Stimulated activated CD4-positive, alpha-beta T cell treated with anti-CD3 and anti-CD28 coated beads, Interleukin-1b, Interleukin-23, amount 100 ng/mL, for 1 hour (primary cell): ENCODE data around the gene FAM3C.
"Not testable (repeated sequence)": the region's sequence is repeated elsewhere in the genome, so short reads cannot be mapped to it uniquely, and the experiment has no call there.

Source experiments
- DNase-seq, 2 donors: peaks; one replicate each; pipeline ENCODE4 v3.0.0-alpha.2; 2020; ENCODE audit warnings: low read depth in 2 of 2

Gene FAM3C

DNA sequence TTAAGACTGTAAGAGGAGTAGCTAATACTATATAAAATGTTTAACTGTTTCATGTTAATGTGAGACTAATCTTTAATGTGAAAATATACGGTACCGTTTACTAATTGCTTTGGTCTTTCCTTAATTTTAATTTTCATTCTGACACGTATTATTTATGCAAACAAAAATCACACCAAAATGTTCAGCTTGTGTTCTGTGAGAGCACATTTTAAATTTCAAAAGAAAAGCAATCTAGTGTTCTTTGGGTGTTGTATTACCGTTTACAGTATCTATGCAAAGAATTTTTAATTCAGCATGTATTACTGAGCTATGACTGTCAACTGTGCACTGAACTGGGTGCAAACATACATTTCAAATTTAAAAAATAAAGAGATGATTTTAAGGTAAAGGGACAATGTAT is 65.1 kb downstream of the FAM3C start:
- DNase-seq = no peak

DNA sequence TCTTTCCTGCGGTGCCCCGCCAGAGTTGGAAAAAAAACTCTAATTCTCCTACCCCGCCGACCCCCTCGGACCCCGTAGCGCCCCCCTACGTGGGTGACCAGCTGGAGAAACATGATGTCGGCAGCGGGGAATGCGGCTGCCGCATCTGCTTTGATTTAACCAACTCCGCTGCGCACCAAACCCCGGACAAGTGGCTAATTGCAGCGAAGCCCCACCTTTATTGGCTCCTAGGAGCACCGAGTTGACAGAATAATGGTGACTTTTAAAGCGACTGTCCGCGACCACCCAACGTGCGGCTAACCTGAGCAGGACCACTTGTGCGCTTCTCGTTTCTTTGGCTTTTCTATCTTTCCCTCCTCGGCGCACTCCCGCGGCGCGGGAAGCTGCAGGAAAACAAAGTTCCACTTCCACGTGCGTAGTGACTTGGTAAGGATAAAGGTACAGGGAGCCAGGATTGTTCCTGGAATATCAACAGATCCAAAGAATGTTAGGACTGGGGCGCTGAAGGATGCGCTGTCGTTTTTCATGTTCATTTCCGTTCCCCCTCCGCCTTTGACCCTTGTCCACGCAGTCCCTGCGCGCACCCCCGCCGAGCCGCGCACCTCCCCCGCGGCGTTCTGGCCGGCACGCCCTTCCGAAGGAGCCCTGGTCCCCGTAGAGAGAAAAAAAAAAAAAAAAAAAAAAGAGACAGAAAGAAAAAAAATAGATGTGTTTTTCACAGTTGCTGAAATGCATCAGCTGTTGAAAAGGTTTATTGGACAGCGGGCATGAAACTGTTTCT is 65.9 kb downstream of the FAM3C start:
- no peak for DNase-seq

DNA sequence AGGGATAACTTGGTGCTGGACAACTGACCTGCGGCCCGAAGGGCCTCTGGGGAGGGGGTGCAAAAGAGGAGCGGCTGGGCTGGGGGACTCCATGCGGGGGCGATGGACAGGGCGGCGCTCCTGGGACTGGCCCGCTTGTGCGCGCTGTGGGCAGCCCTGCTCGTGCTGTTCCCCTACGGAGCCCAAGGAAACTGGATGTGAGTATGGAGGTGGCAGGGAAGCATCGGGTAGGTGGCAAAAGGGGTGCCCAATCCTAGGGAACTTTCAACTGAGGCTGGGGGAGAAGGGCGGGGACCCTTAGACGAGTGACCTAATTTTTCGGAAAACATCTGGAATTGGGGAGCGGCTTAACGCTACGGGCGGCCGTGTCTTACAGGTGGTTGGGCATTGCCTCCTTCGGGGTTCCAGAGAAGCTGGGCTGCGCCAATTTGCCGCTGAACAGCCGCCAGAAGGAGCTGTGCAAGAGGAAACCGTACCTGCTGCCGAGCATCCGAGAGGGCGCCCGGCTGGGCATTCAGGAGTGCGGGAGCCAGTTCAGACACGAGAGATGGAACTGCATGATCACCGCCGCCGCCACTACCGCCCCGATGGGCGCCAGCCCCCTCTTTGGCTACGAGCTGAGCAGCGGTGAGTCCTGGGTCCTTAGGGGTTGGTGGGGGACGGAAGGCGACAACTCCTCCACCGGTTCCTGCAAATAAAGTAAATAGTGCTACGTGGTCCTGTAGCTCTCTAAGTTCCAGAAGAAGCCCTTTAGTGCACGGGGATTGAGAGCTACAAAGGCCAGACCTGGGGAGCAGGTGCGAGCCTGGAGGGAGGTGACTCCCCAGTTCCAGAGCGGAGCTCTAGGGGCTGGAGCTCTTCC is 66.7 kb downstream of the FAM3C start:
- no peak for DNase-seq

GRCh38 chr7:121328508-121329190 is 67.5 kb downstream of the FAM3C start, which contains the start of gene WNT16:
Gene WNT16 (plus strand): TSS chr7:121329000. CDS start chr7:121329293, 293 bp downstream.
- DNase-seq = no peak

GRCh38 chr7:121327671-121328070 is 68.4 kb downstream of the FAM3C start:
- DNase-seq = no peak

GRCh38 chr7:121323515-121324302 is 72.4 kb downstream of the FAM3C start:
- no peak for DNase-seq

GRCh38 chr7:121322460-121322859 is 73.6 kb downstream of the FAM3C start:
- no peak for DNase-seq

- DNase-seq = not testable (repeated sequence)
These were observed 80.9 kb downstream of the FAM3C start for GRCh38 chr7:121315170-121315569.

DNA sequence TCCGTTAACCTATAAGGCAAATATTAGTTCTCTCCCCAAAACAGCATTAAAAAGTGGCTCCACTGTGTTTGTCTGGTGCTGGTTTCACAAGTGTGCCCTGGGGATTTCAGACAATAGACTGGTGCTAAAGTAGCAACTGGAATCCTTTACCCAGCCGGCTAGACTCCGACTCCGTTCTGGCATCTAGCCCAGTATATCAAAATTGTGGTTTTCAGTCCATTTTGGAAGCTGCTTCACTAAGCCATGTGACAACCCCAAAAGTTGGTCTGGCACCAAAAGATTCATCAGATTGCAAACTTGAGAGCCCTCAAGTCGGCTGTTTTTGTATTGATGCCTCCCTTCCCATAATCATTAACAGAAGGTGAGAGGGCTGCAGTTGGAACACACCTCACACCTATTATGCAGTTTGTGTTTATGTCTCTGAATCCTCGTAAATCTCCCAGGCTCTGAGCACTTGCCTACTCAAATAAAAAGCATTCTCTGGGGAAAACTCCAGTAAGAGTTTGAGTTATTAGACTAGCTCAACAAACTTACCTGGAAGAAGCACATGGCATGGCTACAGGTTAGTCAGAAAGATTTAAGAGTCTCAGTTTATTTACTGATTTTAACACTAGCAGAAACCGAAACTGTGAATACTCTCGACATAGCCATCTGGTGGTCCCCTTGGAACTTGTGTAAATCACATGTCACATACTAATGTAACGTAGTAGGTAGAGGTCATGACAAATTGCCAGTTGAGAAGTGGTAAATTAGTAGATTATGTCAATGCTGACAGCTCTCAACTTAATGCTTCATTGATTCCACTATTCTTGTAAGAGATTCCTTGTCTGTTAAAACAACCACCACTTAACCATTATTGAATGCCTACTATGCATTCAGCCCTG is 82.1 kb downstream of the FAM3C start:
- DNase-seq = no peak

- no peak for DNase-seq
These were observed 82.8 kb downstream of the FAM3C start for GRCh38 chr7:121313220-121313792.

DNA sequence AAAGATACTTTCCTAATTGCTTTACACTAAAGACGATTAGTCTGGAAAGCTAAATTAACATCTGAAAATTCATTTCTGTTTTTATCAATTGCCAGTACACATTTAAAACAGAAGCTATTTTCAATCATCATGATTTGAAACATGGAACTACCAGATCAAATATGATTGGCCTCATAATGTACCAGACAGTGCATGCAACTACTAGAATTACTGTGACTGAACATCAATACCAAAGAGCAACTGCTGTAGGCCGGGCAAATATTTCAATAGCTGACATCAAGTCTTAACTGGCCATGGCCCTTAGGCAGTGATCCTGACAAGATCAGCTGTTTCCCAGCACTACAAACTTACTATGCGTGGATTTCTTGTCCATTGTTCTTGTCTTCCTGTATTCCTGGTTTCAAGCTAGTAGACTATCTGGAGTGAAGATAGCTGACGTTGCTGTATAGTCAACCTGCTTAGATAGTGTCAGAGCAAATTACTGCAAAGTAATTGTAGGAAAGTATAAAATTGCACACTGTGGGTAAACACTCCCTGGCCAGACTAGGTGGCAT is 89.0 kb downstream of the FAM3C start:
- no peak for DNase-seq

DNA sequence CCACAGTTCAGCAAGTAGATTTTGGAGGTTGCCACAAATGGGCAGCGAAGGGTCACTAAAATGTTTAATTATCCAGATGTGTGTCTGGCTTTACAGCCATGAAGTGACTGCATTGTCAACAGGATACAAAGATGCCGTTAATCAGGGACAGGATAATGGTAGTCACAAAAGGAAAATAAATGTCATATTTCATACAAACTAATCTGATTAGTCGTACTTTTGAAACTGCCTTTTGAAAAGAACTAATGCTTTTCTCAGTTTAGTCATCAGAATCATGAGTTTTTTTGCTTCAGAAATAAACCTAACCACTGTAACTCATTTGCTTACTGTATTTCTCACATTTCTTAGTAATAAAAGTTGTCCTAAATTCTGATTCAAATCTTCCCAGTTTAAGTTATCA is 89.5 kb downstream of the FAM3C start:
- no peak for DNase-seq

- DNase-seq = no peak
These were observed 91.0 kb downstream of the FAM3C start for GRCh38 chr7:121305109-121305508.

- no peak for DNase-seq
These were observed 91.9 kb downstream of the FAM3C start for GRCh38 chr7:121304102-121304658.

DNA sequence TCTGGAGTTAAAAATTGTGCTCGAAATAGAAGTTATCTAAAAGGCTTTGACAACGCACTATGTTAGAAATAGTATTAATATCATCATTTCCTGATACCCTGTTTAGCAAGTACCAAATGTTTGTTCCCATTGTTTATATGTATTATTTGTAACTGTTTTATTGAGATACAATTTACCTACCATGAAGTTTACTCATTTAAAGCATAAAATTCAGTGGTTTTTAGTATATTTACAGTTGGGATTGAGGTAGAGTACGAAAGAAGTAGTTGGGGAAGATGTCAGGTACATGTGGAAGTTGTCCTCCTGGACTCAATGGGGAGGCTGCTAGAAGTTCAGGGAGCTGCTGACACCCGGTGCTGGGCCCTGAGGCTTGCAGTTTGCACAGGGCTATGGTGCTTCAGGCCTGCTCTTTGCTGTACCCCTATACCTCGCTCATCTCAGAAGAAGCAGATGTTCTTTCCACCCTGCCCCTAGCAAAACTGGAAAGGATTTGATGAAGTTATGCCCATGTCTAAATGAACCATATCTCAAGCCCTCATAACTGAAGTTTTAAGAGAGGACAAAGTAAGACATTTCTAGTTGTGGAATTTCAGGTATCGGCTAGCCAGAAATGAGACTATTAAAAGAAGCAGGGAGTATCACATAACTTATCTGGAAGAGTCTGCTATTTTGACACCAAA is 92.5 kb downstream of the FAM3C start:
- DNase-seq = no peak

- no peak for DNase-seq
These were observed 93.8 kb downstream of the FAM3C start for GRCh38 chr7:121302214-121302745.

DNA sequence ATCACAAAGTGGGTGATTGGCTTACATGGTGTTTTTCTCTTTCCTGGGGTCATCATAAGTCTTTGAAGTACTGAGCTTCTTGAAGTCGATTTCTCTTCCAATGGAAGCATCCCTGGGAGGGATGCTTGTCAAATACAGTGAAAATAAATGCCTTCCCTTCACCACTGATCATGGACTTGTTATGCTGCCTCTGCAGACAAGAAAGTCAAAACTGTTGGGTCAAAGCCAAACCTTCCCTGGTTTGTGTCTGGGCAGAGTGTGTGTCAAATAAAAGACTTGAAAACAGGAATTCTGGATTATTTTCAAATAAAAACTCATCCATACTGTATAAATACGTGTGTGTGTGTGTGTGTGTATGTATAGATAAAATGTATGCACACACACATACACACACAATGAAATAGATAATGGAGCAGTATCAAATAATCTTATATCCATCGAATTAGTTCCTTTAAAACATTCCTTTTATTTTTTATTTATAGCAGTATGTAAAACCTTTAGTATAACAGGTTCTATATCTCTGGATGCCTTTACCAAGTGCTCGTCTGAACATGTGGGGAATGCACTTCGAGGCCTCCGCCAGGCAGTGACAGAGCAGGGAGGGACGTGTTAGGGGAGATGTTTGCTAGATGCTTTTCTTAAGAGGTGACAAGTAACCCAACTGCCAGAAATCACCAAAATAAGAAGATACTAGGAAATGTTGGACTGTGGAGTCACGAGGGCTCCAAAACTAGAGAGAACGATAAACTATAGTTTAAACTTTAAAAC is 94.5 kb downstream of the FAM3C start:
- DNase-seq = no peak
